Epithelial cell of proximal tubule (primary cell): ENCODE results near the gene POC1A. TPM values are rescaled to one million over a fixed set of nuclear protein-coding genes. Genes with fewer than 3 reads are reported as not detected.

ENCODE experiments used
- DNase-seq: peaks from one replicate; pipeline ENCODE4 v3.0.0-alpha.2; 2011; ENCODE audit warnings: low read depth
- H3K4me3 ChIP-seq: 2 replicates; pipeline ENCODE4 v1.5.1; 2011; ENCODE audit warnings: low read depth, mild to moderate bottlenecking, low read length
- CTCF ChIP-seq: conservative IDR thresholded peaks from 2 replicates; pipeline ENCODE4 v1.5.1; 2012; ENCODE audit warnings: low read depth, mild to moderate bottlenecking, low read length
- total RNA-seq: library from RNA; depleted of rRNA; stranded (reverse); fragments of >200 nt; gene quantifications from 2 replicates; pipeline ENCODE4 v1.2.3, GENCODE V29; 2015

POC1A gene
- total RNA-seq, 1 donor from 2014 or later, result 15.7 TPM

- DNase-seq, result no peak
- TF ChIP-seq CTCF, result no peak
- H3K4me3 ChIP-seq, result no peak overlapping the region
Observed at GRCh38 chr3:52086976-52087663, 67.1 kb downstream of the POC1A start.

- H3K4me3 ChIP-seq, result no peak overlapping the region
- TF ChIP-seq CTCF, result no peak
- no peak for DNase-seq
Observed at GRCh38 chr3:52086461-52086860, 67.8 kb downstream of the POC1A start.

GRCh38 chr3:52085681-52086282, 68.4 kb downstream of the POC1A start:
- DNase-seq, result no peak
- H3K4me3 ChIP-seq, result no peak overlapping the region
- no peak for TF ChIP-seq CTCF

GRCh38 chr3:52084954-52085680, 69.1 kb downstream of the POC1A start:
- no peak for DNase-seq
- no peak for TF ChIP-seq CTCF
- no peak overlapping the region for H3K4me3 ChIP-seq

GRCh38 chr3:52084216-52084945, 69.8 kb downstream of the POC1A start:
- no peak for TF ChIP-seq CTCF
- no peak for DNase-seq
- no peak overlapping the region for H3K4me3 ChIP-seq

GRCh38 chr3:52083556-52084087, 70.6 kb downstream of the POC1A start:
- DNase-seq, result no peak
- no peak overlapping the region for H3K4me3 ChIP-seq
- no peak for TF ChIP-seq CTCF
